C4-2B (cell line): Measurements from ENCODE around the gene RYK.

Source experiments
- CTCF ChIP-seq: fragments of 450-650 bp; conservative IDR thresholded peaks from 2 replicates; pipeline ENCODE4 v1.5.1; 2017; ENCODE audit warnings: mild to moderate bottlenecking
- ZFX ChIP-seq: fragments of 450-650 bp; IDR thresholded peaks from 2 replicates; pipeline ENCODE4 v1.6.1; 2017

- TF ChIP-seq CTCF (no peak), ZFX (no peak)
Measured at GRCh38 chr3:134214239-134214638, 36.4 kb downstream of the RYK start.
